RPMI7951 (cell line): ENCODE data around the gene CD200R1. TPM values are rescaled to one million over a fixed set of nuclear protein-coding genes. Genes with fewer than 3 reads are reported as not detected.
A peak's percentile ranks its signal among the peaks of the same experiment; 100 is the strongest.

Source experiments
- DNase-seq: peaks from one replicate; pipeline ENCODE4 v3.0.0-alpha.2; 2012; ENCODE audit warnings: low read depth
- total RNA-seq: library from RNA; depleted of rRNA; stranded (reverse); fragments of >200 nt; shearing (Covaris generic); gene quantifications from 2 replicates; pipeline ENCODE4 v1.2.3, GENCODE V29; 2014; rRNA removed

CD200R1 gene, protein sequence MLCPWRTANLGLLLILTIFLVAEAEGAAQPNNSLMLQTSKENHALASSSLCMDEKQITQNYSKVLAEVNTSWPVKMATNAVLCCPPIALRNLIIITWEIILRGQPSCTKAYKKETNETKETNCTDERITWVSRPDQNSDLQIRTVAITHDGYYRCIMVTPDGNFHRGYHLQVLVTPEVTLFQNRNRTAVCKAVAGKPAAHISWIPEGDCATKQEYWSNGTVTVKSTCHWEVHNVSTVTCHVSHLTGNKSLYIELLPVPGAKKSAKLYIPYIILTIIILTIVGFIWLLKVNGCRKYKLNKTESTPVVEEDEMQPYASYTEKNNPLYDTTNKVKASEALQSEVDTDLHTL
- total RNA-seq, result 0.48 TPM in 1 of 2 replicates, not detected in the other

DNA sequence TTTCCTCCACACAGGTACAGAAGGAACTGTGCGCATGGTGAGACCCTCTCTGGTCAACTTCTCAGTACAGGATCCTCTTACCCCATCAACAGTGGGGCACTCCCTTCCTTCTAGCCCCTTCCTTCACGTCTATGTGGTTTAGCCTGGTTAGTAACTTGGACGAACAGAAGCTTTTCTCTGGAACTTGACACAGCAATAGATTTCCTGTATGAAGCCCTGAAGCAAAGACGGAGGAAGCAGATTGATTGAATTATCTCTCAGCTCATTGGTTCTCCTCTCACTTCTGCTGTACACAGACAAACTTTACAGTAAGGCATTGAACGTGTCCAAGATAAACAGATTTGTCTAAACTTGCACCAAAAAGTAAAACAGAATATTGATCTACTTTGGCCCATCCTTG lies at the start of gene CD200R1:
Gene CD200R1, minus strand, starts transcription at position 210 of the 400 bp plus-strand sequence. CDS start 246 bp downstream, outside the sequence.
- DNase-seq, result no peak

DNA sequence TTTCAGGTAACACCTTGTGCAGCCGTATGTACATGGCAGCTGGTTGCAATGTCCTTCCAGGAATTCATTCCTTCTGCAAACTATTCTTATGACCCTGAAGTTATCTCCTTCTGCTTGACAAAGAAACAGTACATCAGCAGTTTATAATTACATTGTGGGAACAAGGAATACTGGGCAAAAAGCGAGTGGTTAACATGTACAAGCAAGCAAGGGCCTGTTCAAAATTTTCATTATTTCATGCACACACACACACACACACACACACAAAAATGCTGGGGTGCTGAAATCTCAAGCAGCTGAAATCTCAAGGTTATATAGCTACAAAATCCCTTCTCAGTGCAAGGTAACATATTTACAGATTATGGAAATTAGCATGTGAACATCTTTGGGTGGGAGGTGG lies 46.6 kb upstream of the CD200R1 start:
- DNase-seq, result no peak

DNA sequence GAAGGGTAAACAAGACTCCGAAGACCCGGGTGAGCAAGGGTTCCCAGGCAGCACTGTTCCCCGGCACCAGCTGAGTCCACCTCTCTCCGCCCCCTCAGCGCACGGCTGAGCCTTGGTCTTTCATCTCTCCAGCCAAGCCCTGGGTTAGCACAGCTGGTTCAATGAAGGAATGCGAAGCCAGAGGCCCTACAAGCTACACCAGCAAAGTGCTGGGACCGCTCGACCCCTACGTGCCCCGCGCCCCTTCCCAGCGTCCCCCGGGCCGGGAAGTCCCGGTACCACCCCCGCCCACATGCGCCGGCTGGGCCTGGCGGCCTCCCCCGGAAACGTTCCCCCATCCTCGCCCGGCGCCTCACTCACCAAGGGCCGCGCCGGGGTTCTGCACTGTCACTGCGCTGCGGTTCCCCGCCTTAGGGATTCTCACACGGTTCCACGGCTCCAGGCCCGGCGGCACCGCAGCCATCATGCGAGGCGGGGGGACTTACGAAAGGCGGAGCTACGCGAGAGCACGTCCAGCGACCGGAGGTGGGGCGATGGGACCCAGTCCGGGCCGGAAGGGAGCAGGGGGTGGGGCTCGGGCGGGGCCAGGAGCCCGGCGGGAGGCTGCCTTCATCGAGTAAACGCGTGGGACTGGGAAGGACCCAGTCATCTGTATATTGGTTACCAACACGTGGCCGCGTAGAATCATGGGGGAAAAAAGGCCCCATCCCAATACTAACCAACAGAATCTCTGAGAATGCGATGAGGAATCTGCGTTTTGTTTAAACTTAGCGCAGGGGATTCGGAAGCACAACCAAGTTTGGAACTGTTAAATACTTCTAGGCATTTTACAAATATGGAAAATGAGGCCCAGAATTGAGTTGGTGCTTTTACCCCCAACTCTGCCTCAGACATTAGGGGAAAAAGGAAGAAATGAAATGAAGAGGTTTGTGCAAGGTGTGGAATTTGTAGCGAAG lies 44.6 kb upstream of the CD200R1 start:
- peak; percentile 94 for DNase-seq

DNA sequence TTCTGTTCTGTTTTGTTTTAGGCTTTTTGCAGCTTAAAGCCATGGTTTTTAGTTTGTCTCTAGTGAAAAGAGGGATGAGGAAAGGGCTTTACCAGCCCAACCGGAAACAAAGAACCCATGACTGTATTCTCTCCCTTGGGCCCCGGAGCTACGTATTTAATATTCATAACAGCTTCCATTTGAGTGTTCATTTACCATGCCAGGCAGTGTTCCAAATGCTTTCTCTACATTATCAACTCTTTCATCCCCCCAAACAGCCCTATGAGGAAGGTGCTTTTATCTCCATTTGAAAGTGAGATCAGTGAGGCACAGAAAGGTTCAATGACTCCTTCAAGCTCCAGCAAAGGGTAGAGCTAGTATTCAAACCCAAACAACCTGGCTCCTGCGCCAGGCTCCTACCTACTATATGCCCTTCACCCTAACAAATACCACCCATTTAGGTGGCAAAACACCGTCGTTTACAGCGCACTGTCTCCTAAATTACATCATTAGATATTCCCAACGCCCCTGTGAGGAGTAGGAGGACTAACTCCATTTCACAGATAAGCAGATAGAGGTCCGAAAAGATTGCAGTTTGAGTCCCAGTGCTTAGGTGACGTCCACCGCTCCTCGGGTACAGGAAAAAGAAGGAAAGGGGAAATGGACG lies 43.8 kb upstream of the CD200R1 start:
- peak; percentile 18 for DNase-seq

DNA sequence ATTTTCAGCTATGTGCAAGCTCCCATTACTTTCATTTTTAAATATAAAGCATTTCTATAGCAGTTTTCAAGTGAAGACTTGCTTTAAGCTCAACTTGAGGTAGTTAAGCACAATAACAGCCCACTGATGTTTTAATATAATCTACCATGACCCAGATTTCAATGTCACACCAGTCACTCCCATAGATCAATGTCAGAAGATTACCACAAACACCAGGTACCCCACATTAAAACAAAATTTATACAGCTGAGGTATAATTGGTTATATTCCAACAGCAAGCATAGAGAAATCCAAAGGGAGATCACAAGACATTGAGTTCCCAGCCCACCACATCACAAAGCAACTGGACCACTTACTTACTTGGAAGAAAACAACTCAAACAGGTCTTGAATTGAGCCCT lies 38.7 kb upstream of the CD200R1 start:
- DNase-seq, result no peak

DNA sequence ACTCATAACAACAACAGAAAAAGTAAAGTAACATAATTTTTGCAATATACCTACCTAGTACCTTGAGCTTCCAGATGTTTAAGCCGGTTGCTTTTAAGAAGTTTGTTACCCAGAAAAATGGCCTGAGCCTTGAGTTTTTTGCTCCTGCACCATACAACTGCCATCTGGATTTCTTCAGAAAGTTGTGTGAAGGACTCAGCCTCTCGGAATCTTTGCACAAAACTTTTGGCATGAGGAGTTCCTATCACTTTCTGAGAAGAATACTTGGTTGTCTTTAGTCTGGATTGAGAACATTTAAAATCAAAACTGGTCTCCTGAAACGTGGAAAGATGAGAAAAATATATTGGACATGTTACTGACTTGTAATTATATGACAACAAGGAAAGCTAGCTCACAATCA lies 33.2 kb upstream of the CD200R1 start:
- no peak for DNase-seq

DNA sequence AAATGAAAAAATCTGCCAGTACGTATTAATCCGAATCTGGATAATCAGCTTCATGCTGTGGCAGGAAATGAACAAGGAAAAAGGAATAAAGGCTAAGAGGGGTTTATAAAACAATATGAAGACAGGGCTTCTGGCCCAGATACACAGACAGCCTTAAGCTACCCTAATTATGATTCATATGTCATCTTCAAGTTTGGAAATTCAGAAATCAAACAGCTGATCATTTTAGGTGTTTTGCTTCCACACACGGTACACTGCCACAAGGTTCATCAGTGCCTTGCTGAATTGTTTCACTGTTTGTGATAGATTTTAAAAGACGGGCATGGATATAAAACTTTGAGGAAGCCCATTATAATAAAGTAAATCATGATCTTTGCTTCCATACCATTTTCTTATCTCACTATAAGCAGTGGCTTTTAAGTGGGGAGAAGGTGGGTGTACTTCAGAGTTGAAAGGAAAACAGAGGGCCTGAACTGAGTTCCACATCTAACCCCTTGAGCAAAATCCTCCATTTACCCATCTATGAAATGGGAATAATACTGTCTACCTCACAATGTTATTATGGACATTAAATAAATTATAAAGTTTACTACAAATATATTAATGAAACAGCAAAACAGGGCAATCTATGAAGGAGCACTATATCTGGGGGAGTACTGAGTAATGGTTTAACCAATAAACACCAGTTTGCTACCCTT lies 31.6 kb upstream of the CD200R1 start:
- DNase-seq, result no peak

DNA sequence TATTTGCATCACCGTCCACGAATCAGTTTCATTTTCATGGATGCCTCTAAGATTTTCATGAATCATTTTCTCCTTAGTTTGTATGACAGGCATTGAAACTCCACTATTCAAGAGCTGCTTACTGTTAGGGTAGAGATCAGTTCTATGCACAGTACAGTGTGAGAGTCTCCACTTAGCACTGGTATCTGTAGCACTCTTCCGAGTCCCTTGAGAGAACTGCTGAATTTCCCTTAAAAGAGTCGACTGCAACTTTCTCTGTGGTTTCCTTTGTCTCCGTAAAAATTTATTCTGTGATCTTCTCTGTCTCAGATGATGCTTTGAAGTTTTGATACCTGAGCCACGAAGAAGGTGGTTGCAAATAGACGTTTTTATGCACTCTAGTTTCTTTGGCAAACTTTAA lies 30.7 kb upstream of the CD200R1 start:
- DNase-seq, result no peak

DNA sequence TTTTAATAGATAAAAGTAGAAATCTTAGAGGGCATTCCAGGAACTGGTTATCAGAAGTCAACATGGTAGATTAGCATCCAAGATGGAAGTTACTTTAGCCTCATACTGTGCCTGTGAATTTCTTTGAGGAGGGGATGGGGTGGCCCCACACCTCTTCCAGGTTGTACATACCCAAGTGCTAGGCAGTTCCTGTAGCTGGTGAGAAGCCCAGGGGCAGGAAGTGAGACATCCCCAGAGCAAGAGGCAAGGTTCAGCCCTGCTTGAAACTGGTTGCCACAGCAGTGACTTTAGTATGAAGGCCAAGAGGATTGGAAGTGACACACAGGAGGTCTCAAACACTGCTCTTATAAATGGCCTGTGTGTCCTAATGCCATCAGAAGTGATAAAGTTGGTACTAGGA lies 27.8 kb upstream of the CD200R1 start:
- peak; percentile 3 for DNase-seq

DNA sequence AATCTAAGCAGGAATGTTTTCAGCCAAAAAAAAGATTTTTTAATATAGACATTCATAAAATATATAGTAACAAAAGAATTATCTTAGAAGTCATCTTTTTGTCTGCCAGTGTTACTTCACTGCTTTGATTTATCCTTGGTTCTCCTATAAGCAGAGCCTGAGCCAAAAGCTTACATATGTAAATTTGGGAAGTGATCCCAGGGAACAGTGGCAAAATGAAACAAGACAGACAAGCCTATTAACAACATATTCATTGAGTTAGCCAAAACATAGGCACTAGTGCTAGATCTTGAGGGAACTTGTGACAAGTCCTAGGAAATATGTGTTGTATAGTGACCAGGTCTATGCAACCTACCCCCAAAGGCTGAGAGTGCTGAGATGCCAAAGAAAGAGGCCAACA lies 27.1 kb upstream of the CD200R1 start:
- DNase-seq, result no peak

DNA sequence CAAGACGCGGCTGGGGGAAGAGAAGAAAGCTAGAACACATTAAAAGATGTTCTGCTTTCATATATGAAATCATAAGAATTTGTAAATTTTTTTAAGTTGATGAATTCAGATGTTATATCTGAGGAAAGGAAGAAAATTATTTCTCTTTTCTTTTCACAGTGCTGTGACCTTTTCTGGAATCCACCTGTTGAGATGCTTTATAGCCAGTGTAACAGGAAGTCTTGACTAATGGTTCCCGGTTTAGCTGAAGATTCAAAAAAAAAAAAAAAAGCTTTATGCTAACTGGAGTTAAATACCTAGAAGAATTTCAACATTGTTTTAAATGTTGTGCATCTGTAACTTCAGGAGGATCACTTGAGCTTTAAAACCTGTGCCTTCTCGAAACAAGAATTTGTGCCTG lies 25.8 kb upstream of the CD200R1 start:
- DNase-seq, result no peak

DNA sequence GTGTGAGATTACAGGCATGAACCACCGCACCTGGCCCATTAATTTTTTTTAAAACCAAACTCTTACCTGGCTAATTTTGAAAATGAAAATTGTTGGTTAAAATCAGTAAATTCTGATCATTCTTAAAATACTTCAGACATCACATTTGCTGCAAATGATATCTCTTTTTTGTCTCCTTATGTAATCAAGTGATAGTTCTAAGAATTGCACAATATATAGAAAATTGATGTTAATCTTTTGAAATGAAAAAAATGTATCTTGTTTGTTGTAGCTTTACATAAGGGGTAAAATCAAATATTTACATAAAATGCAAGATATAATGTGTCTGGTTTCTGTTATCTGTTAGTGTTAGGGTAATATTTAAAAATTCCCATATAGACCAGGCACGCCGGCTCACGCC lies 20.9 kb upstream of the CD200R1 start:
- no peak for DNase-seq

DNA sequence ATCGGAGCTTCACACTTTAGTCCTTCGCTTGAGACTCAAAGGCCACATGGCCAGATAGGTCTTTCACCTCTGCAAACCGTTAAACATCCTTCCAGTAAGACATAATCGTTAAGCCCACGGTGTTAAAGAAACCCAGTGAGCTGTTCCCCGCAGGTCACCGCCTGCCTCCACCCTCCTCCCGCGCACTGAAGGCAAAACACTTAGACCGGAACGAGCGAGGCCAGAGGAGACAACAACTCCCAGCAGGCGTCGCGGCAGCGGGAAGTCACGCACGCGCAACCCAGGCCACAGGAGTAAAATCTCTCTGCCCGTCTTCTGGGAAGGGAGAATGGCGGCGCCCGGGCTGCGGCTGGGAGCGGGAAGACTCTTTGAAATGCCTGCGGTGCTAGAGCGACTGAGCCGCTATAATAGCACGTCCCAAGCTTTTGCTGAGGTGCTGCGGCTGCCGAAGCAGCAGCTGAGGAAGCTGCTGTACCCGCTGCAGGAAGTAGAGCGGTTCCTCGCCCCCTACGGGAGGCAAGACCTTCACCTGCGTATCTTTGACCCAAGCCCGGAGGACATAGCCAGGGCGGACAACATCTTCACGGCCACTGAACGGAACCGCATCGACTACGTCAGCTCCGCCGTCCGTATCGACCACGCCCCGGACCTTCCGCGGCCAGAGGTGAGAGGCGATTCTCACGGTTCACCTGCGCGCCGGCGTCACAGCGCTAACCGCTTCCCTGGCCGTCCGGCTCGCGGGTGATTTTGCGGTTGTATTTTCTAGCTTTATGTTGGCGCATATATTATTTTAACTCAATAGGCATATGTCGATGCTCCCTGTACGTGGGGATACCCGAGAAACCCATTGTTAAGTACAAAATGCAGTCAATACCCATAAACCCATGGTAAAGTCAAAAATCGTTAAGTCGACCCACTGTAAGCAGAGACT lies 16.0 kb upstream of the CD200R1 start, which contains the start of gene GTPBP8:
Gene GTPBP8, plus strand, starts transcription at position 313 of the 931 bp plus-strand sequence. Its CDS starts 16 bp downstream, at position 329.
- DNase-seq, result peak; percentile 89

DNA sequence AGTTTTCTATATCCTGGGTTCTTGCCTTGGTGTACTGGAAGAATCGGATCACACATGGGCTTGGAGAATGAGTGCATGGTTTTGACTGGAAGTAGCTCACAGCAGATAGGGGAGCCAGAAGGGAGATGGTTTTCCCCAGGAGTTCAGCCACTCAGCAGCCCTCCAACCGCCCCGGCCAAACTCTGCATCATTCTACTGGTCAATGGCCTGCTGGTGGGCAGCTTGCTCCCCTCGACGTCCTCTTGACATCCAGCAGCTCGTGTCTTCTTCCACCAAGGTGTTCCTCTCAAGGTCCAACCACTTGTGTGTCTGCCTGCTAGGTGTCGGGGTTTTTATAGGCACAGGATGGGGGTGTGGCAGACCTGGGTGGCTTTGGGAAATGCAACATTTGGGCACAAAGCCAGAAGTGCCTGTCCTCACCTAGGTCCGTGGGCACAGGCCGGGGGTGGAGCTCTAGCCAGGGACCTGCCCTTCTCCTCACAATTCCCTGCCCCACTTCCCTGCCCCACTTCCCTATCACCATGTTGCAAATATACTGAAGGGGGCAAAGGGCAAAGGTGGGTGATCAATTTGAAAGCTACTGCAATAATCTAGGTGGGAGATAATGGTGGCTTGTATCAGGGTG lies 12.9 kb upstream of the CD200R1 start:
- no peak for DNase-seq

DNA sequence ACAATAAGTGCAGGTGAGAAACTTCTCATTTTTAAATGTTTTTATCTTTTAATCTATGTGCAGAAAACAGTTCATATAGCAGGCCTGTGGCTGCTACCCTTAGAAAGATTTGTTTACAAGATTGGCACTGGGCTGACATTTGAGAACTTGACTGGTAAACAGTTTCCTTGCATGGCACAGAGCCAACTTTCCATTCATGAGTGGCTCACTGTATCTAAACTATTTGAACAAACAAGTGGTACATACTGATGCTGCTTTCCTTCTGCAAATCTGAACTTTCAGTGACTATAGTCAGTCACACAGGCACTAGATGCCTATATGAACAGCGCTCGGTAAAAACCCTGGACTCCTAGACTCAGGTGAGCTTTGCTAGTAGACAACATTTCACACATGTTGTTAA lies 9.6 kb upstream of the CD200R1 start:
- peak; percentile 12 for DNase-seq

DNA sequence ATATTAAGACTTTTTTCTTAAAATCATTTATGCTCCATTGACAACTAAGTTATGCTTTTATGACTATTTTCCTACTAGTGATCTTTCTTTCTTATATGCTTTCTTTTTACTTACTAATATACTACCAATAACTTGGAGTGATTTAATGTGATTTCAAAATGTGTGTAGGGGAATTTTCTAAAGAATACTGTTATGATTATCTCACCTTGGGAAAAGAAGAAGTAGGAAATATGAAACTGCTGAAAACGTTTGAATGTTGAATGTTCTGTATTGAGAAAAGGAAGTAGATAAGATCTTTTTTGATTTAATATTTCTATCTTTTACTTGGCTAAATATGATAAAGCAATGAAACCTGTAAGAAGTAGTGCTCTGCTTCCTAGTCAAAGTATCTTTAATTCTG lies 7.8 kb upstream of the CD200R1 start:
- DNase-seq, result no peak

DNA sequence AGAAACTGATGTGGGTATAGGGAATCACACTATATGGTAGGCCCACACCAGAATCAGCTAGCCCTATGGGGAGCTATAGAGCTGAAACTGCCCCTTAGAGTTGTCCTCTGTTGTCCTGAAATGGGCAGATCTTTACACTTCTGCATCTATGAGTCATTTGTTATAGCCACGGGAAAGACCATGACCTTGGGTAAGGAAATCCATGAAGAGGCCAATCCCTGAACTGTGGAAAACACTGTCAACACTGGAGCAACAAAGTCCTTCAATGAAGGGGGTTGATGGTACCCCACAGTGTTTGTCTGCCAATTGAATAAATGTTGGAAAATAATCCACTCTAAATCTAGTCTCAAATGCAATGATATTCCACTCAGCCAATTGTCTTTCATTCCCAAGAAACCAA lies 5.2 kb upstream of the CD200R1 start:
- peak; percentile 20 for DNase-seq

DNA sequence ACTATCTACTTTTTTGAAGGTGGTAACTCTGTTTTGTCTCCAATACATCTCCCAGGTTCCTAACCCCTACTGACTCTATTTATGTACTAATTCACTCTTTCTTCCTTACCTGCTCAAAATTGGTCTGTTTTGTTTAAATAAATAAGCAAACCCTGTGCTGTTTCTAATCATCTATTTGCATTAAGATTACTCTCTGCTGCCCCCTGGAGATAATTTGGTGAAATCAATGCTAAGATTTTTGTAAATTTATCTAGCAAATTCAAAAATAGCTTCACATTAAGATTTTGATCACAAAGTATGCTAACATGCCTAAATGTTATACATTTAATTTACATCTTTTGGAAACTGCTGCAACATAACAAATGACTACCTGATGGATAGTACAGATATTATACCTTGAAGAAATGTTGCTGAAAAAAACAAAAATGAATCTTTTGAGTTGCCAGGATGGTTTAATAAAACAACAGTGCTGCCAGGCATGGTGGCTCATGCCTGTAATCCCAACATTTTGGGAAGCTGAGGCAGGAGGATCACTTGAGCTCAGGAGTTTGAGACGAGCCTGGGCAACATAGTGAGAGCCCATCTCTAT lies 4.4 kb upstream of the CD200R1 start:
- DNase-seq, result peak; percentile 34

DNA sequence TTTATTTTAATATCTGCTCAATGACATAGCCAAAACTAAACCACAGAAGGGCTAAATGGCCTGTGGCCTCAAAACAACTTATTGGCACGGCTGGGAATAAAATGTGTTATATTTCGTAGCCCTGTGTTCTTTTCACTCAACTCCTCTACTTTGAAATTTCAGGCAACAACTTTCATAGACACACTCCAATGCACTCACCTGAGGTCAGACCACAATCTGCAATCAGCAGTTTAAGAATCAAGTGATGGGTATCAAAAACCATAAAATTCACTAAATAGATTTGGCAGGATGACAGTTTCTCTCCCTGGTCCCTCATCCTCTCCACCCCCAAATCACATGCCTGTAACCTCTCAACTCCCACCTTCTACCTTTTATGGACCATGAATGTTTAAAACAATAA lies 2.0 kb upstream of the CD200R1 start:
- DNase-seq, result no peak

DNA sequence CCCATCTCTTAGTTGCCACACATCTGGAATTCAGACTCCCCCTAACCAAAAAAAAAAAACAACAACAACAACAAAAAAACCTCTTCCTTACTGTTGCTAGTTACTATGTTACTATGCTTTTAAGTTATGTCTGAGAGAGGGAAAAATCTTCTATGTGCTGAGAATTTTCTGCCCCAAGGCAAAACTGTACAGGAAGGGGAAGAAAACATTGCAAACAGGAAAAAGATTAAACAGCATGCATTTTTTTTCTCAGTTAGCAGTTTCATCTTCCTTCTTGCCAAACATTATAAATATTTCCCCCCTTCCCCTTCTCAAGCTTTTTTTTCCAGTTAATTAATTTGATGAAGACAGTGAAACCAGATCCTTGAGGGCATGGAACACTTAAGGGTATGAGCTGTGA lies 1.1 kb upstream of the CD200R1 start:
- no peak for DNase-seq
